Smooth muscle cell (in vitro differentiated cells): ENCODE results near the gene INTS6. TPM values are rescaled to one million over a fixed set of nuclear protein-coding genes. Genes with fewer than 3 reads are reported as not detected.

Experiments
- DNase-seq: peaks from one replicate; lab custom pipeline; 2025; ENCODE audit not compliant: unreplicated experiment; lab: John Stamatoyannopoulos, UW
- H2AFZ ChIP-seq: fragments of 200-600 bp; sonication (generic); 2 replicates; pipeline ENCODE4 v1.6.0; 2016; ENCODE audit warnings: antibody characterized with exemption, low read depth, mild to moderate bottlenecking
- H3F3A ChIP-seq: fragments of 200-600 bp; sonication (generic); 2 replicates; pipeline ENCODE4 v1.6.0; 2017; ENCODE audit warnings: antibody characterized with exemption, low read depth
- H3K27ac ChIP-seq: fragments of 200-600 bp; sonication (generic); 2 replicates; pipeline ENCODE4 v1.5.1; 2016; ENCODE audit warnings: low read depth, mild to moderate bottlenecking
- H3K27me3 ChIP-seq: fragments of 200-600 bp; sonication (generic); 2 replicates; pipeline ENCODE4 v1.6.1; 2016; ENCODE audit warnings: low read depth, mild to moderate bottlenecking
- H3K36me3 ChIP-seq: fragments of 200-600 bp; sonication (generic); 2 replicates; pipeline ENCODE4 v1.5.1; 2016; ENCODE audit warnings: low read depth
- H3K4me1 ChIP-seq: fragments of 200-600 bp; sonication (generic); 2 replicates; pipeline ENCODE4 v1.5.1; 2016; ENCODE audit warnings: low read depth
- H3K4me2 ChIP-seq: fragments of 200-600 bp; sonication (generic); 2 replicates; pipeline ENCODE4 v1.6.0; 2016; ENCODE audit warnings: mild to moderate bottlenecking
- H3K4me3 ChIP-seq: fragments of 200-600 bp; sonication (generic); 2 replicates; pipeline ENCODE4 v1.5.1; 2016; ENCODE audit warnings: mild to moderate bottlenecking
- H3K79me2 ChIP-seq: fragments of 200-600 bp; sonication (generic); 2 replicates; pipeline ENCODE4 v1.6.0; 2016; ENCODE audit warnings: low read depth, mild to moderate bottlenecking
- H3K9ac ChIP-seq: fragments of 200-600 bp; sonication (generic); 2 replicates; pipeline ENCODE4 v1.6.0; 2016; ENCODE audit warnings: low read depth
- H3K9me3 ChIP-seq: fragments of 200-600 bp; sonication (generic); replicated peaks from 2 replicates; pipeline ENCODE4 v1.5.1; 2016; ENCODE audit warnings: low read depth
- H4K20me1 ChIP-seq: fragments of 200-600 bp; sonication (generic); 2 replicates; pipeline ENCODE4 v1.6.0; 2016; ENCODE audit warnings: low read depth
- WGBS: methylation state at CpG from one replicate; pipeline ENCODE4 v1.1.7; 2016; ENCODE audit warnings: low lambda C conversion rate; 5-methylcytosine and 5-hydroxymethylcytosine counted together
- polyA plus RNA-seq: library from polyadenylated mRNA; unstranded; fragments of >200 nt; fragmentation: Nextera tagmentation; extraction: Ambion mirVana; gene quantifications from 2 replicates; pipeline ENCODE4 v1.2.1, GENCODE V29; 2016
- total RNA-seq: library from RNA; depleted of rRNA; stranded (reverse); fragments of >200 nt; gene quantifications from 2 replicates; pipeline ENCODE4 v1.2.3, GENCODE V29; 2014
- TF ChIP-seq, protein P1 (sequence below): fragments of 200-600 bp; sonication (generic); IDR thresholded peaks from 2 replicates; pipeline ENCODE4 v1.5.1; 2017; ENCODE audit warnings: borderline replicate concordance, mild to moderate bottlenecking, antibody characterized with exemption; ENCODE audit not compliant: insufficient read depth, poor library complexity, severe bottlenecking

INTS6 gene
- total and polyA plus RNA-seq, 2 experiments from 2014 or later = 22.5 to 51.6 TPM

DNA sequence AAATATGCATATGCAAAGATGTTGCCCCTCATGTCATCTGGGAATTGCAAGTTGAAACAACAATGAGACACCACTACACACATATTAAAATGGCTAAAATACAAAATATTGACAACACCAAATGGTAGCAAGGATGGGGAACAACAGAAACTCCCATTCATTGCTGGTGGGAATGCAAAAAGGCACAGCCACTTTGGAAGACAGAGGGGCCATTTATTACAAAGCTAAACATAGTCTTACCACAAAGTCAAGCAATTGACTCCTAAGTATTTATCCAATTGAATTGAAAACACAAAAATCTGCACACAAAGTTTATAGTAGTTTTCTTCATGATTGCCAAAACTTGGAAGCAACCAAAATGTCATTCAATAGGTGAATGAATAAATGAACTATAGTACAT lies 119.4 kb downstream of the INTS6 start:
- Histone ChIP-seq H3K4me3 (no peak overlapping the region), H3K79me2 (no peaks in the 10 kb centered on the region), H3K27me3 (no peaks in the 10 kb centered on the region), H4K20me1 (no peaks in the 10 kb centered on the region), H3F3A (no peaks in the 10 kb centered on the region), H3K36me3 (no peaks in the 10 kb centered on the region), H3K9me3 (no peaks in the 10 kb centered on the region), H3K4me1 (peaks cover 4% of the 10 kb centered on the region), H3K9ac (no peak overlapping the region), H2AFZ (no peak overlapping the region), H3K4me2 (no peak overlapping the region), H3K27ac (no peak overlapping the region)
- TF ChIP-seq, protein P1, sequence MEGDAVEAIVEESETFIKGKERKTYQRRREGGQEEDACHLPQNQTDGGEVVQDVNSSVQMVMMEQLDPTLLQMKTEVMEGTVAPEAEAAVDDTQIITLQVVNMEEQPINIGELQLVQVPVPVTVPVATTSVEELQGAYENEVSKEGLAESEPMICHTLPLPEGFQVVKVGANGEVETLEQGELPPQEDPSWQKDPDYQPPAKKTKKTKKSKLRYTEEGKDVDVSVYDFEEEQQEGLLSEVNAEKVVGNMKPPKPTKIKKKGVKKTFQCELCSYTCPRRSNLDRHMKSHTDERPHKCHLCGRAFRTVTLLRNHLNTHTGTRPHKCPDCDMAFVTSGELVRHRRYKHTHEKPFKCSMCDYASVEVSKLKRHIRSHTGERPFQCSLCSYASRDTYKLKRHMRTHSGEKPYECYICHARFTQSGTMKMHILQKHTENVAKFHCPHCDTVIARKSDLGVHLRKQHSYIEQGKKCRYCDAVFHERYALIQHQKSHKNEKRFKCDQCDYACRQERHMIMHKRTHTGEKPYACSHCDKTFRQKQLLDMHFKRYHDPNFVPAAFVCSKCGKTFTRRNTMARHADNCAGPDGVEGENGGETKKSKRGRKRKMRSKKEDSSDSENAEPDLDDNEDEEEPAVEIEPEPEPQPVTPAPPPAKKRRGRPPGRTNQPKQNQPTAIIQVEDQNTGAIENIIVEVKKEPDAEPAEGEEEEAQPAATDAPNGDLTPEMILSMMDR = no peak
- no peak for DNase-seq

DNA sequence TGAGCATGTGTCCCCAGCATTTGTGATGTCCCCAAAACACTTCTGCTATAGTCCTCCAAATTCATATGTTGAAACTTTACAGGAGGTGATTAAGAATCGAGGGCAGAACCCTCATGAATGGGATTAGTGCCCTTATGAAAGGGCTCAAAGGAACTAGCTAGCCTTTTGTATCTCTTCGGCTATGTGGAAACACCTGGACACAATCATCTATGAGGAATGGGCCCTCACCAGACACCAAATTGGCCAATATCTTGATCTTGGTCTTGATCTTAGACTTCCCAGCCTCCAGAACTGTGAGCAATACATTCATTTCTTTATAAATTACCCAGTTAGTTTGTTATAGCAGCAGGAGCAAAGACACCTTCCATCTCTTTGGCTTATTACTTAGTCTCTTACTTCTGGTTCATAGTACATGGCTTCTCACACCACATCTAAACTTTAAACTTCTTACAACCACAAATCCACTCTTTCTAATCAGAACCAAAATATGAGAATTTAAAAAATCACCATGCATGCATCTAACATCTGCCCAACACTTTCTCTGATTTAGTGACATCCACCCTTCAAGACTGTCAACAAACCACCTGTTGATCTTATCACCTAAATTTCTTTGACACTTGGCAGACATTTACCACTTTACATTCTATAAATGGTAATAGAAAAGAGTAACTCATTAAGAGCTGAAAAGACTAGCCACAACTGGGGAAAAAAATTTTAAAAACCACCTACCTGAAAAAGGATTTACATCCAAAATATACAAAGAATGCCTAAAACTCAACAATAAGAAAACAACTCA lies 120.1 kb downstream of the INTS6 start:
- Histone ChIP-seq H3F3A (no peaks in the 10 kb centered on the region), H3K27ac (no peak overlapping the region), H3K9ac (no peak overlapping the region), H3K9me3 (no peaks in the 10 kb centered on the region), H3K79me2 (no peaks in the 10 kb centered on the region), H3K4me2 (no peak overlapping the region), H3K36me3 (no peaks in the 10 kb centered on the region), H4K20me1 (no peaks in the 10 kb centered on the region), H3K27me3 (no peaks in the 10 kb centered on the region), H2AFZ (no peak overlapping the region), H3K4me1 (peaks cover 8% of the 10 kb centered on the region), H3K4me3 (no peak overlapping the region)
- 84% methylated on average over 2 of the region's 2 CpGs for WGBS
- TF ChIP-seq, protein P1 = no peak
- DNase-seq = no peak

DNA sequence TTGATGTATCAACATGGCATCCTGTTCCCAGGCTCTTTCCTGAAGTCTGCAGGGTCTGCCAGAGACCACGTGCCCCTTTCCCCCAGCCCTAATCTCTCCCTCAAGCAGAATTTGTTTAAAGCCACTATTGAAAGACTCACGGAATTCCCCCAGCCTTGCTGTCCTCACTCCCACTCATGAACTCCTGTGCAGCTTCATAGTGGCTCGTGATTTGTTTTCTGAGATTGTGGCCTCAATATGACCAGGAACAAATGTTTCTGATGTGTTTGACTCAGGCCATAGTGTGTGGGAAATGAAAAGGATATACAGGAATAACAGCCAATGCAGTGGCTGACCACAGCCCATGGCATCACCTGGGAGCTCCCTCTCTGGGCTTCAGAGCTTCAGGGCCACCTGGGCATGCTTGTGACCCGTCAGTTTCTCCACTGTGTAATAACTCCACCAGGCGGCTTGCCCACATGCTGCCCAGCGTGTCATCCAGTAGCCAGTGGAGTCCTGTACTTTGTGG lies 121.4 kb downstream of the INTS6 start:
- Histone ChIP-seq H3K27me3 (no peaks in the 10 kb centered on the region), H3K36me3 (no peaks in the 10 kb centered on the region), H3K4me1 (peaks cover 8% of the 10 kb centered on the region), H3K9me3 (no peaks in the 10 kb centered on the region), H3K4me3 (no peak overlapping the region), H3K4me2 (no peak overlapping the region), H3K79me2 (no peaks in the 10 kb centered on the region), H3K9ac (no peak overlapping the region), H2AFZ (no peak overlapping the region), H3F3A (no peaks in the 10 kb centered on the region), H4K20me1 (no peaks in the 10 kb centered on the region), H3K27ac (no peak overlapping the region)
- 66% methylated on average over 6 of the region's 6 CpGs for WGBS
- TF ChIP-seq, protein P1 = no peak
- no peak for DNase-seq

DNA sequence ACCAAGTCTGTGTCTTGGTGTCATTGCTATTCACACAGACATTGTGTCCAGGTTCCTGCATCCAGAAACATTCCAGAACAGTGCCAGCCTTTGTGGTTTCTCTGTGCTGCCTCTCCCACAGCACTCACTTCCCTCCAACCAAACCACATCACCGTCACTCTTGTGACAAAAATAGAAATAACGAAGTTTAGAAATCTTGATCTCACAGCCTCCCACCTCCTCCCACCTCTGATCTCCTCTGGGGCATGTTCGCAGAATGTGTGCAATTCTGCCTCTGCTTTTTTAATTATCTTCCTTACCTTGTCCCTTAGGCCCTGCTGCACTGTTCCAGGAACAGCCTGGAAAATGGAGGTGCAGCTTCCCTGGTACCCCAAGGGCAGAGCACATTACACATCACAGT lies 122.0 kb downstream of the INTS6 start:
- H4K20me1 ChIP-seq = no peaks in the 10 kb centered on the region
- H3K36me3 ChIP-seq = no peaks in the 10 kb centered on the region
- H3K4me2 ChIP-seq = peak overlapping the region; percentile 63
- no peak overlapping the region for H3K4me3 ChIP-seq
- no peak overlapping the region for H2AFZ ChIP-seq
- no peak for DNase-seq
- peaks cover 8% of the 10 kb centered on the region for H3K4me1 ChIP-seq
- 41% methylated on average over 3 of the region's 3 CpGs for WGBS
- TF ChIP-seq, protein P1 = no peak
- H3K27ac ChIP-seq = no peak overlapping the region
- no peaks in the 10 kb centered on the region for H3K27me3 ChIP-seq
- H3F3A ChIP-seq = no peaks in the 10 kb centered on the region
- no peaks in the 10 kb centered on the region for H3K79me2 ChIP-seq
- H3K9me3 ChIP-seq = no peaks in the 10 kb centered on the region
- no peak overlapping the region for H3K9ac ChIP-seq
